Measurements from ENCODE around the gene COPS7A. TPM values are rescaled to one million over a fixed set of nuclear protein-coding genes. Genes with fewer than 3 reads are reported as not detected.
A peak's percentile ranks its signal among the peaks of the same experiment; 100 is the strongest.
"Not testable (repeated sequence)": the region's sequence is repeated elsewhere in the genome, so short reads cannot be mapped to it uniquely, and the experiment has no call there.

COPS7A gene
- total and polyA plus RNA-seq, 2 experiments from 2014 or later = 37.7 to 51.9 TPM

DNA sequence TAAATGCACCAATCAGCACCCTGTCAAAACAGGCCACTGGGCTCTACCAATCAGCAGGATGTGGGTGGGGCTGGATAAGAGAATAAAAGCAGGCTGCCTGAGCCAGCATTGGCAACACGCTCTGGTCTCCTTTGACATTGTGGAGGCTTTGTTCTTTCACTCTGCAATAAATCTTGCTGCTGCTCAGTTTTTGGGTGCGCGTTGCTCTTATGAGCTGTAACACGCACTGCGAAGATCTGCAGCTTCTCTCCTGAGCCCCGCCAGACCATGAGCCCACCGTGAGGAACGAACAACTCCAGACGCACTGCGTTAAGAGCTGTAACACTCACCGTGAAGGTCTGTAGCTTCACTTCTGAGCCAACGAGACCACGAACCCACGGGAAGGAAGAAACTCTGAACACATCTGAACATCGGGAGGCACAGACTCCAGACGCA lies 14.9 kb upstream of the COPS7A start:
- no peak overlapping the region for H3K4me2 ChIP-seq
- no peak for TF ChIP-seq CREB1 (CRISPR knock-in tag; IDR thresholded peaks at IDR 0.05; ENCODE audit: low read depth)
- no peak for ATAC-seq
- no peak overlapping the region for H3K4me3 ChIP-seq
- H3K36me3 Mint-ChIP-seq (ENCODE audit: low read depth) = peaks cover 8% of the 10 kb centered on the region; the same call in 2 of the 3 replicates
- no peak overlapping the region for H2AFZ ChIP-seq
- H3K27me3 ChIP-seq (ENCODE audit: insufficient read depth) = no peaks in the 10 kb centered on the region
- DNase-seq (ENCODE audit: low spot score) = no peak
- H3K9me2 ChIP-seq (ENCODE audit: insufficient read depth) = no peaks in the 10 kb centered on the region
- no peaks in the 10 kb centered on the region for H3K4me1 ChIP-seq (ENCODE audit: insufficient read depth)
- H3K9me3 Mint-ChIP-seq = no peaks in the 10 kb centered on the region; the same call in 2 of the 3 replicates
- H3K79me2 ChIP-seq (replicated peaks; ENCODE audit: insufficient read depth) = no peaks in the 10 kb centered on the region
- H3K4me3 Mint-ChIP-seq = no peak overlapping the region; the same call in 2 of the 3 replicates
- no peaks in the 10 kb centered on the region for H3F3A ChIP-seq (replicated peaks; ENCODE audit: low read depth)
- H3K4me1 Mint-ChIP-seq = no peaks in the 10 kb centered on the region
- no peaks in the 10 kb centered on the region for H3K36me3 ChIP-seq (ENCODE audit: insufficient read depth)
- H3K27ac Mint-ChIP-seq = no peak overlapping the region
- H3K27me3 Mint-ChIP-seq (ENCODE audit: insufficient read depth, low read depth, poor library complexity) = peaks cover 6% of the 10 kb centered on the region
- H4K20me1 ChIP-seq (replicated peaks; ENCODE audit: insufficient read depth) = no peaks in the 10 kb centered on the region
- no peak overlapping the region for H3K27ac ChIP-seq (ENCODE audit: low read depth)

DNA sequence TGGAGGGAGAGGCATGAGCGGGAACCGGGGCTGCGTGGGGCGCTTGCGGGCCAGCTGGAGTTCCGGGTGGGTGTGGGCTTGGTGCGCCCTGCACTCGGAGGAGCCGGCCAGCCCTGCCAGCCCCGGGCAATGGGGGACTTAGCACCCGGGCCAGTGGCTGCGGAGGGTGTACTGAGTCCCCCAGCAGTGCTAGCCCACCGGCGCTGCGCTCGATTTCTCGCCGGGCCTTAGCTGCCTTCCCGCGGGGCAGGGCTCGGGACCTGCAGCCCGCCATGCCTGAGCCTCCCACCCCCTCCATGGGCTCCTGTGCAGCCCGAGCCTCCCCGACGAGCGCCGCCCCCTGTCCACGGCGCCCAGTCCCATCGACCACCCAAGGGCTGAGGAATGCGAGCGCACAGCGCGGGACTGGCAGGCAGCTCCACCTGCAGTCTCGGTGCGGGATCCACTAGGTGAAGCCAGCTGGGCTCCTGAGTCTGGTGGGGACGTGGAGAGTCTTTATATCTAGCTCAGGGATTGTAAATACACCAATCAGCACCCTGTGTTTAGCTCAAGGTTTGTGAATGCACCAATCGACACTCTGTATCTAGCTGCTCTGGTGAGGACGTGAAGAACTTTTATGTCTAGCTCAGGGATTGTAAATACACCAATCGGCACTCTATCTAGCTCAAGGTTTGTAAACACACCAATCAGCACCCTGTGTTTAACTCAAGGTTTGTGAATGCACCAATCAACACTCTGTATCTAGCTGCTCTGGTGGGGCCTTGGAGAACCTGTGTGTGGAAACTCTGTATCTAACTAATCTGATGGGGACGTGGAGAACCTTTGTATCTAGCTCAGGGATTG lies 7.6 kb upstream of the COPS7A start:
- ATAC-seq, H3K4me3 Mint-ChIP-seq: not testable (repeated sequence)

GRCh38 chr12:6716874-6717437 lies 6.9 kb upstream of the COPS7A start:
- Mint-ChIP-seq H3K9me3 (peaks cover 8% of the 10 kb centered on the region), H3K27me3 (ENCODE audit: insufficient read depth, low read depth, poor library complexity) (peaks cover 5% of the 10 kb centered on the region), H3K4me3 (no peak overlapping the region), H3K36me3 (ENCODE audit: low read depth) (peaks cover 3% of the 10 kb centered on the region; the same call in 1 of the 3 replicates), H3K27ac (no peak overlapping the region), H3K4me1 (no peaks in the 10 kb centered on the region)
- Histone ChIP-seq H3K27me3 (ENCODE audit: insufficient read depth) (no peaks in the 10 kb centered on the region), H4K20me1 (replicated peaks; ENCODE audit: insufficient read depth) (no peaks in the 10 kb centered on the region), H3K9me2 (ENCODE audit: insufficient read depth) (no peaks in the 10 kb centered on the region), H3K4me1 (ENCODE audit: insufficient read depth) (no peaks in the 10 kb centered on the region), H3K27ac (ENCODE audit: low read depth) (no peak overlapping the region), H3K4me2 (no peak overlapping the region), H3K79me2 (replicated peaks; ENCODE audit: insufficient read depth) (no peaks in the 10 kb centered on the region), H3K4me3 (no peak overlapping the region), H3F3A (replicated peaks; ENCODE audit: low read depth) (no peaks in the 10 kb centered on the region), H2AFZ (0 out of 2 replicates have a peak overlapping the region, but pooled peaks have one; percentile 19), H3K36me3 (ENCODE audit: insufficient read depth) (no peaks in the 10 kb centered on the region)
- DNase-seq (ENCODE audit: low spot score) = no peak
- no peak for ATAC-seq
- no peak for TF ChIP-seq ZNF462 (CRISPR knock-in tag; IDR thresholded peaks at IDR 0.05)

More for the DNA sequence above, 7.6 kb upstream of the COPS7A start:
- H3K27me3 Mint-ChIP-seq (ENCODE audit: insufficient read depth, low read depth, poor library complexity); H3K36me3 ChIP-seq (ENCODE audit: insufficient read depth); H3K36me3 Mint-ChIP-seq (ENCODE audit: low read depth); H3K79me2 ChIP-seq (replicated peaks; ENCODE audit: insufficient read depth); H3K27ac ChIP-seq (ENCODE audit: low read depth); H4K20me1 ChIP-seq (replicated peaks; ENCODE audit: insufficient read depth); H3K9me3 Mint-ChIP-seq; H3K4me3 ChIP-seq; H3K9me2 ChIP-seq (ENCODE audit: insufficient read depth); H3K27ac Mint-ChIP-seq; H3K4me1 Mint-ChIP-seq; H3F3A ChIP-seq (replicated peaks; ENCODE audit: low read depth); H3K4me2 ChIP-seq; H3K27me3 ChIP-seq (ENCODE audit: insufficient read depth); H3K4me1 ChIP-seq (ENCODE audit: insufficient read depth): not testable (repeated sequence)
- DNase-seq (ENCODE audit: low spot score) = peak; percentile 29
- H2AFZ ChIP-seq = peak overlapping the region; percentile 59; the same call in 1 of the 2 replicates
- TF ChIP-seq, protein P1, sequence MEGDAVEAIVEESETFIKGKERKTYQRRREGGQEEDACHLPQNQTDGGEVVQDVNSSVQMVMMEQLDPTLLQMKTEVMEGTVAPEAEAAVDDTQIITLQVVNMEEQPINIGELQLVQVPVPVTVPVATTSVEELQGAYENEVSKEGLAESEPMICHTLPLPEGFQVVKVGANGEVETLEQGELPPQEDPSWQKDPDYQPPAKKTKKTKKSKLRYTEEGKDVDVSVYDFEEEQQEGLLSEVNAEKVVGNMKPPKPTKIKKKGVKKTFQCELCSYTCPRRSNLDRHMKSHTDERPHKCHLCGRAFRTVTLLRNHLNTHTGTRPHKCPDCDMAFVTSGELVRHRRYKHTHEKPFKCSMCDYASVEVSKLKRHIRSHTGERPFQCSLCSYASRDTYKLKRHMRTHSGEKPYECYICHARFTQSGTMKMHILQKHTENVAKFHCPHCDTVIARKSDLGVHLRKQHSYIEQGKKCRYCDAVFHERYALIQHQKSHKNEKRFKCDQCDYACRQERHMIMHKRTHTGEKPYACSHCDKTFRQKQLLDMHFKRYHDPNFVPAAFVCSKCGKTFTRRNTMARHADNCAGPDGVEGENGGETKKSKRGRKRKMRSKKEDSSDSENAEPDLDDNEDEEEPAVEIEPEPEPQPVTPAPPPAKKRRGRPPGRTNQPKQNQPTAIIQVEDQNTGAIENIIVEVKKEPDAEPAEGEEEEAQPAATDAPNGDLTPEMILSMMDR (conservative IDR thresholded peaks at IDR 0.05; ENCODE audit: low read depth in 2 of 2) = 0 out of 4 replicates have a peak, but pooled peaks of 1 of the 2 experiments have one; percentile 6
